Nephron (organoid): ENCODE measurements around the gene PPP4R2.

Source experiments
- H3K27ac Mint-ChIP-seq, 3 experiments: 2 replicates each; pipeline ENCODE4 v1.8.0; 2020; ENCODE audit warnings: mixed read lengths in 3 of 3, mild to moderate bottlenecking in 2 of 3, moderate library complexity in 1 of 3
- H3K27me3 Mint-ChIP-seq: 2 replicates; pipeline ENCODE4 v1.8.0; 2021; ENCODE audit warnings: low read depth, mild to moderate bottlenecking, moderate library complexity, mixed read lengths
- H3K36me3 Mint-ChIP-seq: 2 replicates; pipeline ENCODE4 v1.8.0; 2020; ENCODE audit warnings: low read depth, mixed read lengths
- H3K4me1 Mint-ChIP-seq: 2 replicates; pipeline ENCODE4 v1.8.0; 2020; ENCODE audit warnings: mixed read lengths
- H3K4me3 Mint-ChIP-seq, 3 experiments: 2 replicates each; pipeline ENCODE4 v1.8.0; 2020; ENCODE audit warnings: mild to moderate bottlenecking in 3 of 3, mixed read lengths in 3 of 3, moderate library complexity in 2 of 3
- H3K9me3 Mint-ChIP-seq: 2 replicates; pipeline ENCODE4 v1.8.0; 2020; ENCODE audit warnings: mixed read lengths
- TF ChIP-seq, protein P1 (sequence below), 3 experiments: fragments of 200-600 bp; sonication (generic); IDR thresholded peaks; one replicate each; pipeline ENCODE4 v1.5.0; 2021; ENCODE audit warnings: antibody characterized with exemption in 3 of 3; ENCODE audit not compliant: unreplicated experiment in 3 of 3

Gene PPP4R2

DNA sequence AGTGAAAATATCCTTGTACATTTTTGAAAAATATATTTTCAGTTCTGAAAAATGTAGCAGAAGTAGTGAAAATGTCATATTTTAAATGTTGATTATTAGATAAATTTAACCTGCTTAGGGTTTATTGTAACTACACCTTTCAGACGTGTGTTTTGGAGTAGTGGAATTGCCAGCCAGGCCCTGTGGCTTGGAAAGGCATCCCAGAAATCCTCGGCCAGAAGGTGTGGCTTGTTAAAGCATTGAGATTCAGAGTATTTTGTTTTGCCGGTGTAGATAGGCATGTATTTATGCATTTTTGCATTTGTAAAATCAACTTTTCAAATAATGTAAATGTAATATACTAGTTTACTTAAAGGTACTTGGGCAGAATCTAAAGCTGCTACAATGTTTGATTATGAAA, 71.8 kb downstream of the PPP4R2 start:
- Mint-ChIP-seq H3K27ac (no peak overlapping the region), H3K4me1 (peaks cover 23% of the 10 kb centered on the region), H3K9me3 (no peaks in the 10 kb centered on the region), H3K27me3 (no peaks in the 10 kb centered on the region), H3K36me3 (peaks cover 23% of the 10 kb centered on the region), H3K4me3 (no peak overlapping the region)
- TF ChIP-seq, protein P1, sequence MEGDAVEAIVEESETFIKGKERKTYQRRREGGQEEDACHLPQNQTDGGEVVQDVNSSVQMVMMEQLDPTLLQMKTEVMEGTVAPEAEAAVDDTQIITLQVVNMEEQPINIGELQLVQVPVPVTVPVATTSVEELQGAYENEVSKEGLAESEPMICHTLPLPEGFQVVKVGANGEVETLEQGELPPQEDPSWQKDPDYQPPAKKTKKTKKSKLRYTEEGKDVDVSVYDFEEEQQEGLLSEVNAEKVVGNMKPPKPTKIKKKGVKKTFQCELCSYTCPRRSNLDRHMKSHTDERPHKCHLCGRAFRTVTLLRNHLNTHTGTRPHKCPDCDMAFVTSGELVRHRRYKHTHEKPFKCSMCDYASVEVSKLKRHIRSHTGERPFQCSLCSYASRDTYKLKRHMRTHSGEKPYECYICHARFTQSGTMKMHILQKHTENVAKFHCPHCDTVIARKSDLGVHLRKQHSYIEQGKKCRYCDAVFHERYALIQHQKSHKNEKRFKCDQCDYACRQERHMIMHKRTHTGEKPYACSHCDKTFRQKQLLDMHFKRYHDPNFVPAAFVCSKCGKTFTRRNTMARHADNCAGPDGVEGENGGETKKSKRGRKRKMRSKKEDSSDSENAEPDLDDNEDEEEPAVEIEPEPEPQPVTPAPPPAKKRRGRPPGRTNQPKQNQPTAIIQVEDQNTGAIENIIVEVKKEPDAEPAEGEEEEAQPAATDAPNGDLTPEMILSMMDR (IDR thresholded peaks at IDR 0.05; ENCODE audit: unreplicated experiment in 3 of 3) = no peak

DNA sequence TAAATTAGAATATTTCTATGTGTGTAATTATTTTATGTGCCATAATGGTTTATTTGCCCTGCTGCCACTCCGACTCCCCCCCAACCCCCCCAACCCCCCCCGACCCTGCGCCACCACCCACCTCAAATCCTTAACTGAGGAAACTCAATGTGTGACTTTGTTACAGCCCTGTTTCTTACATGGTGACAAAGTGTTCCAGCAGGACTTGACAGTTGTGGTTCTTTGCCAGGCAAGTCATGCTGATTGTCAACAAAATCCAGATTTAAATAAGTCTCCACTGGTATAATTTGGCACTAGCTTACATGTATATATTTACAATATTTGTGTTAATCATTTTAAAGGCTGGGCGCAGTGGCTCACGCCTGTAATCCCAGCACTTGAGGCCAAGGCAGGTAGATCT, 72.6 kb downstream of the PPP4R2 start:
- H3K9me3 Mint-ChIP-seq = no peaks in the 10 kb centered on the region
- H3K27me3 Mint-ChIP-seq = no peaks in the 10 kb centered on the region
- TF ChIP-seq, protein P1 (IDR thresholded peaks at IDR 0.05; ENCODE audit: unreplicated experiment in 3 of 3) = no peak
- no peak overlapping the region for H3K4me3 Mint-ChIP-seq
- peaks cover 22% of the 10 kb centered on the region for H3K36me3 Mint-ChIP-seq
- H3K27ac Mint-ChIP-seq = no peak overlapping the region
- H3K4me1 Mint-ChIP-seq = peaks cover 25% of the 10 kb centered on the region

DNA sequence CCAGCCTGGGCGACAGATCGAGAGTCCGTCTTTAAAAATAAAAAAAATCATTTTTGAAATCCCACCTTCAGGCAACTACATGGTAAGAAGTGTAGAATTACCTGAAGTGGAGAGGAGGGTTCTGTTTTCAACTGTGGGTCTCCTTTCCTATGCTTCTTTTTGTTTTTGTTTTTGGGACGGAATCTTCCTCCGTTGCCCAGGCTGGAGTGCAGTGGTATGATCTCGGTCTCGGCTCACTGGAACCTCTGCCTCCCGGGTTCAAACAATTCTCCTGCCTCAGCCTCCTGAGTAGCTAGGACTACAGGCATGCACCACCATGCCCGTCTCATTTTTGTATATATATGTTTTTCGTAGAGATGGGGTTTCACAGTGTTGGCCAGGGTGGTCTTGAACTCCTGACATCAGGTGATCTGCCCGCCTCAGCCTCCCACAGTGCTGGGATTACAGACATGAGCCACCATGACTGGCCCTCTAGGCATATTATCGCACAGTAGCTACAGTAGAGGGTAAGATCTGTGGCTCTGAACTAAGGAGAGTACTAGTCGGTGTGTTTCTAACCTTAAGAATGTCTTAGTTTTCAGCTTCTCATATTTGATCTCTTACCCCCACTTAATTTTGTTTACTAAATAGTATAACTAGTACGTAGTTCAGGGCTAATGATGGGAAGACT, 73.3 kb downstream of the PPP4R2 start:
- no peaks in the 10 kb centered on the region for H3K27me3 Mint-ChIP-seq
- no peak overlapping the region for H3K4me3 Mint-ChIP-seq
- TF ChIP-seq, protein P1 (IDR thresholded peaks at IDR 0.05; ENCODE audit: unreplicated experiment in 3 of 3) = no peak
- H3K36me3 Mint-ChIP-seq = peaks cover 14% of the 10 kb centered on the region
- H3K27ac Mint-ChIP-seq = no peak overlapping the region
- peaks cover 33% of the 10 kb centered on the region for H3K4me1 Mint-ChIP-seq
- no peaks in the 10 kb centered on the region for H3K9me3 Mint-ChIP-seq

DNA sequence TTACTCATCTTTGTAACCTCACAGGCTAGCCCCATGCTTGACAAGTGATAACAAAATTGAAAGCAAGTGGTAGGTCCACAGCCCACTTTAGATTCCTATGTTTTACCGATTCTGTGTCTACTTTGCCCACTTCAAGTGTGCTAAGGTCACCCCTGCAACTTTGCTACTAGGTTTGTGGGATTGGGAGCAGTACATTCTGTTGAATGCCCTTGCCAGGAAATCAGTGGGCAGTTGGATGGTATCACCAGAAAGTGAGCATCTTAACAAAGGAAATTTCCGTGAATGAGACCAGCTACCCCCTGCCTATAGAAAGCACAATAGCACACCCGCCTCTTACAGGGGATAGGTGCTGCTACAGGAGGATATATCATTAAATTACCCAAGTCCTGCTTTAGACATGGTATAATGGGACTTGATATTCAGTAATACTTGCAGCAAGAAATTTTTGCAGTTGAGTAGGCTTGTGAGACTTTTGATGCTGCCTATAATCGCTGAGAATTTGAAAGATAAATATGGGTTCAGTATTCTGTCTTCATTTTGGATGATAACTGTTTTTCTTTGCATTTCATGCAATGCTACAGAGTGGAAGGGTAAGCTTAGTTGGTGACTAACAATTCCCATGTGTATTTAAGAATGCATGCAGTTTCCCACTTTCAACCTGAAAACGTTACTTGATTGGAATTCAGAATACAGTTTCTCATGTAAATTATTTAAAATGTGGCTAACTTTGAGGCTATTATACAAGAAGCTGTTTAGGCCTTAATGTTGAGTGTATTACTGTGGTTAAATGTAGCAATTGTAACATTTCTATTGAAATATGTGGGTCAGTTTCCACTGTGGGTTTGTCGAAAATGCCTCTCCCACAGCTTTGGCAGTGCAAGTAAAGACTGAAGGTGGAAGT, 74.3 kb downstream of the PPP4R2 start:
- peak overlapping the region in 1 of 3 experiments; percentile 42 for H3K27ac Mint-ChIP-seq
- TF ChIP-seq, protein P1 (IDR thresholded peaks at IDR 0.05; ENCODE audit: unreplicated experiment in 3 of 3) = no peak
- H3K4me3 Mint-ChIP-seq = no peak overlapping the region
- no peaks in the 10 kb centered on the region for H3K9me3 Mint-ChIP-seq
- H3K4me1 Mint-ChIP-seq = peaks cover 35% of the 10 kb centered on the region
- peaks cover 6% of the 10 kb centered on the region for H3K36me3 Mint-ChIP-seq
- H3K27me3 Mint-ChIP-seq = no peaks in the 10 kb centered on the region

DNA sequence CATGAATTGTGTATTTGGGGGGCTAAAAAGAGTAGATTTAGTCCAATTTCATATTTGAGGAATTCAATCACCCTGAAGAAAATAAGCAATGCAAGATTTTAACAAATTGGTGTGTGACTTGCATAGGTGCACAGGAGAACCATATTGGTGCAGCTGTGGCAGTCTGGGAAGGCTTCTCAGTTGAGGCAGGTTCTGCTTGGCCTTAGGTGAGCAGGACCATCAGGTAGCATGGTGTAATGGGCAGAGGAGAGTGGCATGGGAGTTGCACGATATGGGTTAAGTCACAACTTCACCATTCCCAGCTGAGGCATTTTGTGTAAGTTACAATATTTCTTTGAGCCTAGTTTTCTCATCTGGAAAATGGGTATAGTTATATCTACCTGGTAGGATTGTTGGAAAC, 75.3 kb downstream of the PPP4R2 start:
- no peak overlapping the region for H3K4me3 Mint-ChIP-seq
- H3K9me3 Mint-ChIP-seq = no peaks in the 10 kb centered on the region
- H3K4me1 Mint-ChIP-seq = peaks cover 35% of the 10 kb centered on the region
- TF ChIP-seq, protein P1 (IDR thresholded peaks at IDR 0.05; ENCODE audit: unreplicated experiment in 3 of 3) = no peak
- no peaks in the 10 kb centered on the region for H3K36me3 Mint-ChIP-seq
- H3K27ac Mint-ChIP-seq = no peak overlapping the region
- H3K27me3 Mint-ChIP-seq = no peaks in the 10 kb centered on the region
